ENCODE results near the gene CLDN6. TPM values are rescaled to one million over a fixed set of nuclear protein-coding genes. Genes with fewer than 3 reads are reported as not detected.

The CLDN6 gene
- total and polyA plus RNA-seq, 3 experiments from 2014 or later, result not detected

GRCh38 chr16:2969545-2970521 lies 48.1 kb downstream of the CLDN6 start:
- Mint-ChIP-seq H3K4me3 (peak overlapping the region; percentile 15 to 88 (median 64)), H3K4me1 (peaks cover 10 to 35% (median 11%) of the 10 kb centered on the region in 3 donors), H3K9me3 (no peaks in the 10 kb centered on the region), H3K27ac (no peak overlapping the region), H3K36me3 (no peaks in the 10 kb centered on the region), H3K27me3 (peaks cover 11 to 24% of the 10 kb centered on the region in 2 donors)
- POLR2A ChIA-PET, result no interaction called here
- H3K4me3 ChIP-seq (ENCODE audit: low read length), result peak overlapping the region; percentile 71
- CTCF ChIA-PET, result interaction anchor here (0.7 to 1.4 kb wide), 3 partner anchors 9 to 11 kb away, joined by 3 to 4 read pairs (median 3); partner anchors contain the start of gene PKMYT1
- peak; percentile 40 to 71 (median 55) for DNase-seq
- no peaks in the 10 kb centered on the region for H3K36me3 ChIP-seq (ENCODE audit: insufficient read depth, low read length)
- H3K9me3 ChIP-seq (ENCODE audit: low read length), result no peaks in the 10 kb centered on the region
- H3K27ac ChIP-seq (ENCODE audit: low read depth, low read length), result peak overlapping the region; percentile 39
- peaks cover 26% of the 10 kb centered on the region for H3K27me3 ChIP-seq (ENCODE audit: insufficient read depth, low read length, poor library complexity, severe bottlenecking)
- H3K4me1 ChIP-seq (ENCODE audit: insufficient read depth, low read length), result peaks cover 27% of the 10 kb centered on the region

GRCh38 chr16:2968738-2969544 lies 49.0 kb downstream of the CLDN6 start, which contains the start of gene PAQR4:
TSS of gene PAQR4 (plus strand) at chr16:2969348. CDS start at chr16:2969675, 327 bp downstream.
- no peaks in the 10 kb centered on the region for H3K36me3 Mint-ChIP-seq
- ChIA-PET CTCF (interaction anchor here (0.7 to 1.2 kb wide), 2 partner anchors 8 to 12 kb away, joined by 3 to 4 read pairs; no protein-coding TSS in a partner anchor), POLR2A (no interaction called here)
- peak within 1 kb of the TSS in 2 of 8 donors; percentile 48 to 56 for H3K27ac Mint-ChIP-seq
- Histone ChIP-seq H3K36me3 (ENCODE audit: insufficient read depth, low read length) (no peaks in the 10 kb centered on the region), H3K27me3 (ENCODE audit: insufficient read depth, low read length, poor library complexity, severe bottlenecking) (peaks cover 35% of the 10 kb centered on the region), H3K4me3 (ENCODE audit: low read length) (peak within 1 kb of the TSS; percentile 71), H3K9me3 (ENCODE audit: low read length) (no peaks in the 10 kb centered on the region), H3K4me1 (ENCODE audit: insufficient read depth, low read length) (peaks cover 36% of the 10 kb centered on the region), H3K27ac (ENCODE audit: low read depth, low read length) (peak within 1 kb of the TSS; percentile 39)
- peaks cover 14 to 29% of the 10 kb centered on the region in 2 donors for H3K27me3 Mint-ChIP-seq
- DNase-seq, result peak; percentile 69 to 76 (median 71)
- H3K4me1 Mint-ChIP-seq, result peaks cover 12 to 44% (median 15%) of the 10 kb centered on the region in 3 donors
- no peaks in the 10 kb centered on the region for H3K9me3 Mint-ChIP-seq
- peak within 1 kb of the TSS; percentile 67 to 88 (median 73) for H3K4me3 Mint-ChIP-seq

GRCh38 chr16:2968368-2968737 lies 49.6 kb downstream of the CLDN6 start:
- no peaks in the 10 kb centered on the region for H3K36me3 Mint-ChIP-seq
- peak overlapping the region in 2 of 8 donors; percentile 48 to 56 for H3K27ac Mint-ChIP-seq
- H3K27me3 Mint-ChIP-seq, result peaks cover 14 to 29% of the 10 kb centered on the region in 2 donors
- Histone ChIP-seq H3K27ac (ENCODE audit: low read depth, low read length) (no peak overlapping the region), H3K9me3 (ENCODE audit: low read length) (no peaks in the 10 kb centered on the region), H3K27me3 (ENCODE audit: insufficient read depth, low read length, poor library complexity, severe bottlenecking) (peaks cover 40% of the 10 kb centered on the region), H3K36me3 (ENCODE audit: insufficient read depth, low read length) (no peaks in the 10 kb centered on the region), H3K4me3 (ENCODE audit: low read length) (peak overlapping the region; percentile 71), H3K4me1 (ENCODE audit: insufficient read depth, low read length) (peaks cover 41% of the 10 kb centered on the region)
- H3K4me1 Mint-ChIP-seq, result peaks cover 14 to 49% (median 15%) of the 10 kb centered on the region in 3 donors
- no peaks in the 10 kb centered on the region for H3K9me3 Mint-ChIP-seq
- DNase-seq, result no peak
- ChIA-PET CTCF (no interaction called here), POLR2A (no interaction called here)
- peak overlapping the region; percentile 67 to 88 (median 73) for H3K4me3 Mint-ChIP-seq

GRCh38 chr16:2967721-2968161 lies 50.2 kb downstream of the CLDN6 start:
- H3K4me1 ChIP-seq (ENCODE audit: insufficient read depth, low read length), result peaks cover 42% of the 10 kb centered on the region
- Mint-ChIP-seq H3K27ac (peak overlapping the region in 1 of 8 donors; percentile 56), H3K27me3 (peaks cover 14 to 32% of the 10 kb centered on the region in 2 donors), H3K4me1 (peaks cover 14 to 52% (median 15%) of the 10 kb centered on the region in 3 donors), H3K4me3 (peak overlapping the region in 2 of 7 donors; percentile 73 to 74), H3K36me3 (no peaks in the 10 kb centered on the region), H3K9me3 (no peaks in the 10 kb centered on the region)
- peak overlapping the region; percentile 12 for H3K4me3 ChIP-seq (ENCODE audit: low read length)
- CTCF ChIA-PET, result interaction anchor here (1.0 kb wide), 1 partner anchor 15 kb away, joined by 3 read pairs; no protein-coding TSS in a partner anchor
- POLR2A ChIA-PET, result no interaction called here
- H3K9me3 ChIP-seq (ENCODE audit: low read length), result no peaks in the 10 kb centered on the region
- no peak overlapping the region for H3K27ac ChIP-seq (ENCODE audit: low read depth, low read length)
- DNase-seq, result no peak
- no peaks in the 10 kb centered on the region for H3K36me3 ChIP-seq (ENCODE audit: insufficient read depth, low read length)
- H3K27me3 ChIP-seq (ENCODE audit: insufficient read depth, low read length, poor library complexity, severe bottlenecking), result peaks cover 40% of the 10 kb centered on the region

GRCh38 chr16:2967211-2967631 lies 50.8 kb downstream of the CLDN6 start:
- Mint-ChIP-seq H3K9me3 (no peaks in the 10 kb centered on the region), H3K27me3 (peaks cover 15 to 33% of the 10 kb centered on the region in 2 donors), H3K36me3 (no peaks in the 10 kb centered on the region), H3K4me1 (peaks cover 14 to 57% (median 15%) of the 10 kb centered on the region in 3 donors), H3K27ac (no peak overlapping the region), H3K4me3 (peak overlapping the region in 1 of 7 donors; percentile 50)
- CTCF ChIA-PET, result interaction anchor here (1.0 to 1.5 kb wide), 2 partner anchors 16 to 65 kb away, joined by 3 read pairs; no protein-coding TSS in a partner anchor
- no peaks in the 10 kb centered on the region for H3K36me3 ChIP-seq (ENCODE audit: insufficient read depth, low read length)
- H3K27ac ChIP-seq (ENCODE audit: low read depth, low read length), result no peak overlapping the region
- H3K9me3 ChIP-seq (ENCODE audit: low read length), result no peaks in the 10 kb centered on the region
- no peak overlapping the region for H3K4me3 ChIP-seq (ENCODE audit: low read length)
- H3K27me3 ChIP-seq (ENCODE audit: insufficient read depth, low read length, poor library complexity, severe bottlenecking), result peaks cover 40% of the 10 kb centered on the region
- POLR2A ChIA-PET, result no interaction called here
- DNase-seq, result no peak
- H3K4me1 ChIP-seq (ENCODE audit: insufficient read depth, low read length), result peaks cover 43% of the 10 kb centered on the region

- POLR2A ChIA-PET, result no interaction called here
- Histone ChIP-seq H3K4me1 (ENCODE audit: insufficient read depth, low read length) (peaks cover 47% of the 10 kb centered on the region), H3K4me3 (ENCODE audit: low read length) (no peak overlapping the region), H3K9me3 (ENCODE audit: low read length) (no peaks in the 10 kb centered on the region), H3K27me3 (ENCODE audit: insufficient read depth, low read length, poor library complexity, severe bottlenecking) (peaks cover 40% of the 10 kb centered on the region), H3K36me3 (ENCODE audit: insufficient read depth, low read length) (no peaks in the 10 kb centered on the region), H3K27ac (ENCODE audit: low read depth, low read length) (no peak overlapping the region)
- Mint-ChIP-seq H3K9me3 (no peaks in the 10 kb centered on the region), H3K36me3 (no peaks in the 10 kb centered on the region), H3K27me3 (peaks cover 18 to 32% of the 10 kb centered on the region in 2 donors), H3K4me3 (no peak overlapping the region), H3K4me1 (peaks cover 15 to 60% (median 16%) of the 10 kb centered on the region in 3 donors), H3K27ac (no peak overlapping the region)
- peak in 1 of 5 donors; percentile 8 for DNase-seq
- CTCF ChIA-PET, result interaction anchor here (1.0 to 1.5 kb wide), 2 partner anchors 16 to 65 kb away, joined by 3 read pairs; no protein-coding TSS in a partner anchor
Observed at GRCh38 chr16:2966808-2967191, 51.2 kb downstream of the CLDN6 start.

- POLR2A ChIA-PET, result no interaction called here
- CTCF ChIA-PET, result interaction anchor here (1.3 to 1.5 kb wide), 2 partner anchors 62 to 66 kb away, joined by 3 read pairs; no protein-coding TSS in a partner anchor
- peaks cover 51% of the 10 kb centered on the region for H3K4me1 ChIP-seq (ENCODE audit: insufficient read depth, low read length)
- no peaks in the 10 kb centered on the region for H3K9me3 ChIP-seq (ENCODE audit: low read length)
- no peaks in the 10 kb centered on the region for H3K36me3 ChIP-seq (ENCODE audit: insufficient read depth, low read length)
- DNase-seq, result peak in 1 of 5 donors; percentile 47
- H3K27ac ChIP-seq (ENCODE audit: low read depth, low read length), result no peak overlapping the region
- Mint-ChIP-seq H3K27ac (peak overlapping the region in 1 of 8 donors; percentile 34), H3K4me1 (peaks cover 18 to 63% (median 18%) of the 10 kb centered on the region in 3 donors), H3K9me3 (no peaks in the 10 kb centered on the region), H3K27me3 (peaks cover 20 to 36% of the 10 kb centered on the region in 2 donors), H3K4me3 (peak overlapping the region in 5 of 7 donors; percentile 32 to 68 (median 43)), H3K36me3 (no peaks in the 10 kb centered on the region)
- H3K27me3 ChIP-seq (ENCODE audit: insufficient read depth, low read length, poor library complexity, severe bottlenecking), result peaks cover 40% of the 10 kb centered on the region
- no peak overlapping the region for H3K4me3 ChIP-seq (ENCODE audit: low read length)
Observed at GRCh38 chr16:2966043-2966807, 51.8 kb downstream of the CLDN6 start.
